ENCODE data around the gene CTBP2.
"Not testable (repeated sequence)": the region's sequence is repeated elsewhere in the genome, so short reads cannot be mapped to it uniquely, and the experiment has no call there.

CTBP2 gene

GRCh38 chr10:125187238-125188194 lies 27.2 kb upstream of the CTBP2 start:
- H3K4me3 ChIP-seq (ENCODE audit: low read length): no peak overlapping the region
- DNase-seq (ENCODE audit: low read depth, low spot score): peak; percentile 28

GRCh38 chr10:125186431-125187170 lies 26.2 kb upstream of the CTBP2 start:
- no peak overlapping the region for H3K4me3 ChIP-seq (ENCODE audit: low read length)
- DNase-seq (ENCODE audit: low read depth, low spot score): no peak

- not testable (repeated sequence) for H3K4me3 ChIP-seq (ENCODE audit: low read length); DNase-seq (ENCODE audit: low read depth, low spot score)
Observed at GRCh38 chr10:125179107-125179506, 18.7 kb upstream of the CTBP2 start.

GRCh38 chr10:125177641-125178640 lies 17.6 kb upstream of the CTBP2 start:
- DNase-seq (ENCODE audit: low read depth, low spot score): no peak

GRCh38 chr10:125175807-125176206 lies 15.4 kb upstream of the CTBP2 start:
- no peak overlapping the region for H3K4me3 ChIP-seq (ENCODE audit: low read length)
- no peak for DNase-seq (ENCODE audit: low read depth, low spot score)

More at GRCh38 chr10:125177641-125178640, 17.6 kb upstream of the CTBP2 start:
- H3K4me3 ChIP-seq (ENCODE audit: low read length): no peak overlapping the region

GRCh38 chr10:125174360-125174759 lies 14.0 kb upstream of the CTBP2 start:
- H3K4me3 ChIP-seq (ENCODE audit: low read length): no peak overlapping the region
- no peak for DNase-seq (ENCODE audit: low read depth, low spot score)

- DNase-seq (ENCODE audit: low read depth, low spot score): no peak
Observed at GRCh38 chr10:125172694-125173093, 12.3 kb upstream of the CTBP2 start.

GRCh38 chr10:125171402-125172306 lies 11.3 kb upstream of the CTBP2 start:
- no peak for DNase-seq (ENCODE audit: low read depth, low spot score)
- H3K4me3 ChIP-seq (ENCODE audit: low read length): no peak overlapping the region

More at GRCh38 chr10:125172694-125173093, 12.3 kb upstream of the CTBP2 start:
- H3K4me3 ChIP-seq (ENCODE audit: low read length): no peak overlapping the region

- DNase-seq (ENCODE audit: low read depth, low spot score): no peak
- no peak overlapping the region for H3K4me3 ChIP-seq (ENCODE audit: low read length)
Observed at GRCh38 chr10:125169915-125170314, 9.6 kb upstream of the CTBP2 start.

GRCh38 chr10:125169279-125169678 lies 8.9 kb upstream of the CTBP2 start:
- no peak for DNase-seq (ENCODE audit: low read depth, low spot score)
- no peak overlapping the region for H3K4me3 ChIP-seq (ENCODE audit: low read length)

- no peak for DNase-seq (ENCODE audit: low read depth, low spot score)
- H3K4me3 ChIP-seq (ENCODE audit: low read length): no peak overlapping the region
Observed at GRCh38 chr10:125166658-125167057, 6.3 kb upstream of the CTBP2 start.

- DNase-seq (ENCODE audit: low read depth, low spot score): no peak
- no peak overlapping the region for H3K4me3 ChIP-seq (ENCODE audit: low read length)
Observed at GRCh38 chr10:125165584-125166573, 5.5 kb upstream of the CTBP2 start.

GRCh38 chr10:125164421-125164820 lies 4.1 kb upstream of the CTBP2 start:
- DNase-seq (ENCODE audit: low read depth, low spot score): no peak
- H3K4me3 ChIP-seq (ENCODE audit: low read length): no peak overlapping the region

GRCh38 chr10:125163803-125164202 lies 3.4 kb upstream of the CTBP2 start:
- no peak overlapping the region for H3K4me3 ChIP-seq (ENCODE audit: low read length)
- no peak for DNase-seq (ENCODE audit: low read depth, low spot score)

- DNase-seq (ENCODE audit: low read depth, low spot score); H3K4me3 ChIP-seq (ENCODE audit: low read length): not testable (repeated sequence)
Observed at GRCh38 chr10:125163312-125163711, 2.9 kb upstream of the CTBP2 start.

- H3K4me3 ChIP-seq (ENCODE audit: low read length): no peak overlapping the region
- DNase-seq (ENCODE audit: low read depth, low spot score): no peak
Observed at GRCh38 chr10:125162120-125162931, 2.0 kb upstream of the CTBP2 start.
